HG03066 (cell line): ENCODE measurements around the gene CDKN2B.
A peak's percentile ranks its signal among the peaks of the same experiment; 100 is the strongest.

ENCODE experiments used
- ATAC-seq: cut with Tn5 transposase; IDR thresholded peaks from one replicate; pipeline ENCODE4 v1.9.1; 2021; ENCODE audit warnings: low read depth; ENCODE audit not compliant: unreplicated experiment

Gene CDKN2B

DNA sequence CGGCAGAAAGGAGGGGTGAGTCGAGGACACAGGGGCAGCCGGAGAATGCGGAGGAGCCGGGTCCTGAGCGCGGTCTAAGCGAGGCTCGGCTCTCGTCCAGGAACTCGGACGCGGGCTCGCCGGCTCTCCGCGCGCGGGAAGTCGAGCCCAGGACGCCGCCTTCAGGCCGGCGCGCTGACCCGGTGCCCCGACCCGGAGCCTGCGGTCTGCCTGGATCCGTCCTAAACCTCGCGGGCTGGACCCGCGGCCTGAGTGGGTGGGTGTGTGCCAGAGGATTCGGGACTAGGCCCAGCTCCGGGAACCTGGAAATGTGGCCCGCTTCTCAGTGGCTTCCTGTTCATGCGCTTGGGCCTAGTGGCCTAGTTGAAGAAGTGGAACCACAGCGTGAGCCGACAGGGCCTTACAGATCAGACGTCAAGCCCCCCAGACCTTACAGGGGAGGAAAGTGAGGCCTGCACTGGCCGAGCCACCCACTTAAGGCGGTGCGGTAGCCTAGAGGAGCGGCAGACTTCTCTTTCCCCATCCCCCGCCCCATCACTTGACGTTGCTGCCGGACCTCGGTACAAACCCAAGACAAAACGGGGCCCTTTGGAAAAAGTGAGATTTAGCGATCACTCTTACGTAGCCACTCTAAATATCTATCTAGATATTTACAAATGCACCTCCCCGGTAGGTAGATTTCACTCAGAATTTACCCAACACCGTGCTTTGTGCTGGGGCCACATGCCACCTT lies 13.3 kb downstream of the CDKN2B start:
- peak; percentile 29 for ATAC-seq

DNA sequence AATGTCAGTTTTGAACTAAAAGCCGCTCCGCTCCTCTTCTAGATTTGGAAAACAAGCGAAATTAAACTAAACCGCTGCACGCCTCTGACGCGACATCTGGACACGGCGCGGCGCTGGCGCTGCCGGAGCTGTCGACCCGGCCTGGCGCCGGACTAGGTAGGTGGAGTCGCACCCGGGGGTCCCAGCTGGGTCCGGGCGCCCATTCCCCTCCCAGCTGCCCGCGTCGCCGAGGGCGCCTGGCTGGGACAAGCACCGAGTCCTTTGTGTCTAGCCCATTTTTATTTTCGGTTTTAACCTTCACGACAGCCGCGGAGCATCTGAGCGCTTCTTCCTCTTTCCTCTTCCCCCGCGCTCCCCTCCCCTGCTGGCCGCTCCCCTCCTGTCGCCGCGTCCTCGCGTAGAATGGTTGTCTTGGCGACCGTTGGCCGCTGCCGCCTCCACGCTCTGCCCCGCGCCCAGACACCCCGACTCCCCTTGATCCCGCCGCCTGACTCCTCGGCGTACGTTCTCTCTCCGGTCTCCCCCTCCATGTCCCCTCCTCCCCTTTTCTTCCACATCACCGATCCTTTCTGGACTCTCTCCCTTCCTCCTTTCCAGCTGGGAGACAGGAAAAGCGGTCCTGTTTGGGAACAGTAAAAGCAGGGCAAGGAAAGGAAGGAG lies 14.0 kb downstream of the CDKN2B start:
- ATAC-seq: peak; percentile 89

DNA sequence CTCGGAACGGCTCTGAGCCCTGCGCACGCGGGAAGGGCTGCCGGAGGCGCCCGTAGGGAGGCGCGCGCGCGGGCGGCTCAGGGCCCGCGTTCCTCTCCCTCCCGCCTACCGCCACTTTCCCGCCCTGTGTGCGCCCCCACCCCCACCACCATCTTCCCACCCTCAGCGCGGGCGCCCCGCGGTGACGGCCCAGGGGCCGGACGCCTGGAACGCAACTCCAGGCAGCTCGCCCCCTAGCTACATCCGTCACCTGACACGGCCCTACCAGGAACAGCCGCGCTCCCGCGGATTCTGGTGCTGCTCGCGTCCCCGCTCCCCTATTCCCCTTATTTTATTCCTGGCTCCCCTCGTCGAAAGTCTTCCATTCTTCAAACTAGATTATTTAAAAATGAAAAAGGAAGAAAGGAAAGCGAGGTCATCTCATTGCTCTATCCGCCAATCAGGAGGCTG lies 14.5 kb downstream of the CDKN2B start, which contains the start of gene CDKN2B-AS1:
Gene CDKN2B-AS1 (plus strand): TSS at position 236 of the 450 bp plus-strand sequence.
- peak; percentile 32 for ATAC-seq

DNA sequence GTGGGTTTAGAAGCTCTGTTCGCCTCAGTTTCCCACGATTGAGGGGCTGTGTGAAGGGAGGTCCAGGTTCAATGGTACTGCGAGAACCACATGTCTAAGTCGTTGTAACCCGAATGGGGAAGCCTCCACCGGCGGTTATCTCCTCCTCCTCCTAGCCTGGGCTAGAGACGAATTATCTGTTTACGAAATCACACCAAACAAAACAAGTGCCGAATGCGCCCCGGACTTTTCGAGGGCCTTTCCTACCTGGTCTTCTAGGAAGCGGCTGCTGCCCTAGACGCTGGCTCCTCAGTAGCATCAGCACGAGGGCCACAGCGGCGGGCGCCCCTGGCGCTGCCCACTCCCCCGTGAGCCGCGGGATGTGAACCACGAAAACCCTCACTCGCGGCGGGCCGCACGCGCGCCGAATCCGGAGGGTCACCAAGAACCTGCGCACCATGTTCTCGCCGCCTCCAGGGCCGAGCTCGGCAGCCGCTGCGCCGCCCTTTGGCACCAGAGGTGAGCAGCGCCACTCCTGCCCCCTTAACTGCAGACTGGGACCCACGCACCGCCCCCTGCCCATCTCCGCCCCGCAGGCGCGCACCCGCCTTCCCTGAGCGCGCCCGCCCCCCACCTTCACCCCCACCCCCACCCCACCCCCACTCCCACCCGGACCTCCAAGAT lies 15.1 kb downstream of the CDKN2B start, which contains the start of gene CDKN2A:
Gene CDKN2A (minus strand): TSS at position 500 of the 663 bp plus-strand sequence.
- ATAC-seq: peak; percentile 20

DNA sequence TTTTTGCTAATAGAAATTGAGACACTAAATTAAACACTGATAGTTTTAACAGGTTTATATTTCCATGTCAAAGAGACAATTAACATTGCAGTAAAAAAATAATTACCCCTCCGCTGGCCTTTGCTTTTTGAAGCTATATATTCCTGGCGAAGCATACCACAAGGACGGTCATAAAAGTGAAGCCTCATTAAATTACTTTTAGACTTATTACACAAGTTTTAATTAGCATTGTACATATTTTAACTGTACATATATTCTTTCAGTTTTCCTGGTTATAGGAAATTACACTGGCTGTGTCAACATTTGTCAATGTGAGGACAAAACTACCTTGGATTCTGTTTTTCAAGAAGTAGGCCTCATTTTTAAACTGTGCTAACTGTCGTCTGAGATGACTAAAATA lies 16.1 kb downstream of the CDKN2B start:
- no peak for ATAC-seq

DNA sequence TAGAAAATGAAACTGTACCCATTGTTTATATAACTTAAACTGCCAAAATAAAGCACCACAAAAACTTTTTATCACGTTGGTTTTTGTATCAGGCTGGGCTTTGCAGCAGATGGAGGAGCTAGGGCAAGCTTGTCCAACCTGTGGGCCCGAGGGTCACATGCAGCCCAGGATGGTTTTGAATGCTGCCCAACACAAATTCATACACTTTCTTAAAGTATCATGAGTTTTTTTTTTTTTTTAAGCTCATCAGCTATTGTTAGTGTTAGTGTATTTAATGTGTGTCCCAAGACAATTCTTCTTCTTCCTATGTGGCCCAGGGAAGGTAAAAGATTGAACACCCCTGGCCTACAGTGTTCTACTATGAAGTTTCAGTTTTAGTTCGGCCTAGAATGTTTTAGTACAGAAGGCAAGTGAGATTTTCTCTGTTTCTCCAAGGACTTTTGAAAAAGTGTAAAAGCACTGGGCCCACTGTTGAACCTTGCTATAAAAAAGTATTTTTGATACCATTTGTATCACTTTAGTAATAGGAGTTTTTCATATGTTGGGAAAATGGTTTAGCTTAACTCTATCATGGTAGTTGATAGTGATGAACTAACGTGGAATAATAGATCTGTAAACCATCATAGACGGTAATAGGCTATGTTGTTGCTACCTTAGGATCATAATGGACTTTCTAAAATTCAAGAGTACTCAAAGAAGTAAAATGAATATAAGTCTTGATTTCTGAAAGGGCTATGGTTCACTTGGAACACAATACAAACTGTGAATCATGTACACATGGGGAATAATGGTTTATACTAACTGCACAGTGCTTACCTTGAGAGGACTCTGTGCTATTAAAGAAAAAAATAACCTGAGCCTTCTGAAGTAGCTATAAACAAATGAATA lies 17.8 kb downstream of the CDKN2B start:
- no peak for ATAC-seq

DNA sequence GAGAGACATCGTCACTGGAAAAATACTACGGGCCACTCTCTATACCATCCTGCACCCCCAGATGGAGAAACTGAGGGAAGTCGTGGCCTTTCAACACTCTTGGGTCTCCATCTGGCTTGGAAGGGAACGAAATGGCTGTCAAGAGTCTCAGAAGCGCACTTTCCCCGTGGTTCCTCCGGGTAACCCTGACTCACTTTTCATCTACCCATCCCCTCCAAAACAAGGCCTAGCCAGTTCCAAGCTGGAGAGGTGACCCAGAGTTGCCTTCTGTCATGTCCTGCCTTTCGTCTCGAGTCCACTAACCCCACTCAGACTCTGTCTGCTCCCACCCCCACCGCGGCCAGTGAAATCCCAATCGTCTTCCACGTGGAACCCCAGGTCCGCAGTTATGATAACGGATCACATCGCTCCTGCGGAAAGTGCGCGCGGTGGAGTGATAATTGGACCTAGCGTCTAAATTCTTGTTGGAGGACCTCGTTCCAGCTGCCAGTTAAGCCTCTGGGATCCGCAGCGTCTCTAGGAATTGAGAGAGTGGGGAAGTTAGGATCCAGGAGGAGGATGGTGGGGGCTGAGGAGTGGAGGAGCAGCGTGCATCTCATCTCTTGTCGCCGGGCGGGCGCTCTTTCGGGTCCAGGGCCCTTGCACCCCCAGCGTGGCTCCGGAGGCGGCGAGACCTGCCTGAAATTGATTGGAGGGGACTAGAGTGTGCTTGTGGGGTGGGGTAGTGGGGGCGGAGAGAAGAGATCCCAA lies 19.5 kb downstream of the CDKN2B start:
- ATAC-seq: no peak

DNA sequence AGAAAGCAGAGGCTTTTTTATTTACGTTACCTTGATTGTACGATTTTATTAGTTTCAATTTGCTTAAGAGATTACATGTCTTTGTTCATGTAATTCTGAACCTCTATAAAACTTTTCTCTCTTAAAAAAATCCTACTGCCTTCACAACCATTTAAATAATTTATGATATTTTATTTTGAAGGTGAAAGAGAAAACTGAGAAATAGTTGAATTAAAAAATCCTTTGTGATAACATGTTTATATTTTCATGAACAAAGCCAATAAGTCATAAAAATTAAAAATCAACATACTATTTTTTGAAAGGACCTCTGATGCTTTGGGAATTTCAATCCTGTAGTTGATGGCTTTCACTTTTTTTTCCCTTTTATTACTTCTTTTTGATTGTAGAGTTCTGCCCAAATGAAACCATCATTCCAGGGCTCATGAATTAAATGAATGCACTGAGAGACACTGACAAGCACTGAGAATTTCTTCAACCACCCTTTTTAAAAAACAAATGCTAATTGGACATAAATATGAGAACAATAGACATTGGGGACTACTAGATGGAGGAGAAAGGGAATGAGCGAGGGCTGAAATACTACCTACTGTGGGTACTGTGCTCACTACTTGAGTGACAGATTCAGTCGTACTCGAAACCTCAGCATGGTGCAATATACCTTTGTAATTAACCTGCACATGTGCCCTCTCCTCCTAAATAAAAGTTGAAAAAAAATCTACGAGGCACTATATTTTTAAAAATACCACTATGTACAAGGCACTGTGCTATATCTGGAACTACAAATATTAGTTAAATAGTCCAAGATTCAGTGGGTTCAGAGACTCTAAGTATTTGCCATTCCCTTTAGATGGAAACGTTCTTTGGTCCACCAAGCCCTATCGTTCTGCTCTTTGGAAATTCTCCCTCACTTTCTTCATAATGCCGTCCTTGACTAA lies 20.8 kb downstream of the CDKN2B start:
- no peak for ATAC-seq

DNA sequence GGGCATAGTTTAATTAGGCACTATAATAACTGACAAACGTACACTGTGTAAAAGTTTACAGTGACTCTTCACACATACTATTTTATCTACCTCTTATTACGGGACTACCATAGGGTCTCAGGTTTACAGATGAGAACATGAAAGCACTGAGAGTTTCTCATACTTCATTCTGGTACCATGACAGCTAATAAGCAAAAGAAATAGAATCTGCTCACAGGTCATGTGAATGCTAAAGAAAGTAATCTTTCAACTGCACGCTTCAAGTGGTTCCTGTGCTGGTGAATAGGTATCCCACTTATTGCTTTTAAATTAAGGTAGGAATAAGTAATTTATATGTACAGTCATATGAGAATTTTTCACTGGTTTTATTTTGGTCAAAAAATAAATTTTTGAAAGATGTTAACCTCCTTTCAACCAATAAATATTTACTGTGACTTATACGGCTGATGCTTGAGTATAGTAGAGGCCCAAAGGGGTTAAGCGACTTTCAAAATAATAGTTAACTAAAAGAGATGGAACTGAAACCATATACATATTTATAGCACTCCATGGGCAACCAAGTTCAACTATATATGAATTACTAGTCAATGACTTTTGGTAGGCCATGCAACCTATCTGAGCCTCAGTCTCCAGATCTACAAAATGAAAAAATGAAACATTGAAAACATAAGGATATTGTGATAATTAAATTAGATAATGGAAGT lies 23.0 kb downstream of the CDKN2B start:
- ATAC-seq: peak; percentile 71

DNA sequence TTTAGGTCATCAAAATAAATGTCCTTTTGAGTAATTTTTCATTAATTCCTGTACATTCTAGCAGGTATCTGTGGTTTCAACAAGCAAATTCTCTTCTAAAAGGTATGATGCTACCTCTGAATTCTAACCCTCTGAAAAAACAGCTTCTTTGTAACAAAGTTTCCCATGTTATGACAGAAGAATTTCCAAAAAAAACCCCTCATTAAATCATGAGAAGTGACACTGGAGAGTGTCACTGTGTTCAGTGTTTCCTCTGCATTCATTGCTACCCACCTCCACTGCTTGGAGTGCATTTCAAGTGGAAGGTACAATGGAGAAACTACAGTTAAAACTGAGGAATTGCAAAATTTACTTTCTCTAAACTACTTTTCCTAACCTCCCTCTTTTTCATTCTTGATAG lies 25.0 kb downstream of the CDKN2B start:
- no peak for ATAC-seq

DNA sequence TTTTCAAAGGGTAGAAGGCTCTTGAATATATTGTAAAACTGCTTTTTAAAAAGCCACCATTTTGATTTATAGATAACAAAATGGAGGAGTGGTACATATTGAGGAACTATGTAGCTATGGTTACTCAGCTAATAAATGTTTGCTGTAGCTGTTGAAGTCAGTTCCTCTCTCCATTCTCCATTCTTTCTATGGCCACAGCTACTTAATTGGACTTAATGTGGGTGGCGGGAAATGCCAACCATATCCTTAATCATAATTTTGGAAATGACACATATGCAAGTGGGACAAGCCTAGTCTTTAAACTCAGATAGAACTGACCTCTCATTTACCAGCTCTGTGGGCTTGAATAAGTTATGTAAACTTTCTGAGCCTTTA lies 25.6 kb downstream of the CDKN2B start:
- ATAC-seq: no peak

DNA sequence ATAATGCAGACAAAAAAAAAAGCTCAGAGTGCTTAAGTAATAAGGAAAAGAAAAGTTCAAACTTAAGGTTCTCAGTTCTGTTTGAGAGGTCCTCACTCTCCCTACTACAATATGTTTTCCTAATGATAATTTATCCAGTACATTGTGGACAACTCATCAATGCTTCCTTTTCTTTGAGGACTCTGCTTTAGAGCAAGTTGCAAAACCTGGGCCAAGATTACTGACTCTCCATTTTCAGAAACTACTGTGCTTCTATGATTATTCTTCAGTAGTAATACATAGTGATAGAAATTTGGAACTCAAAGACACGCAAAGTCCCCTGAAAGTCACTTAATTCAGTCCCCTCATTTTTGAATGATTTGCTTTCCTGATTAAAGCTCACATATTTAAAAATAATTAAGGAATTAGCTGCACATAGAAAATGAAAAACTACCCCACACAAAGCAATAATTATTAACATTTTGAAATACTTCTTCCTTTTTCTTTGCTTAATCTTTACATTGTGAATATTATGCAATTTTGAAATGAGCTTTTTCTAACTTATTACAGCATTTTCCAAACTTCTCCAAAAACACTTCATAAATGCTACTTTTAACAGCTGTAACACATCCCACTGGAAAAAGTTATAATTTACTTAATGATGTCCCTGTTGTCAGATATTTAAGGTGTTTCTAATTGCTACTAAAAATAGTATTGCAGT lies 26.1 kb downstream of the CDKN2B start:
- ATAC-seq: no peak

DNA sequence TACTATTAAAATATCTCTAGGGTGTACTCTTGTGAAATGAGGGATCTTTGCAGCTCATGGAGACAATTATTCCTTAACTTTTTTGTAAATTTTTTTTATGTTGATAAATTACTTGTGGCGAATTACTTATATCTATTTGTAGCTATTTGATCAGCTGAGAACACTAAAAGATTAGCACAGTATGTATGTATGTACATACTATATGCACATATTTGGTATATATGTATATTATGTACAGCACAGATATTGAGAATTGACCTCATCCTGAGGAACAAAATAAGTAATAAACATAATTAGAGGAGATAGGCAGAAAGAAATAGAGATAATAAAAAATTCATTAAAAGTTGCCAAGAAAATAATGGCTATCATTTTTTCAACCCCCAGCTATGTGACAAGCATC lies 26.7 kb downstream of the CDKN2B start:
- no peak for ATAC-seq

DNA sequence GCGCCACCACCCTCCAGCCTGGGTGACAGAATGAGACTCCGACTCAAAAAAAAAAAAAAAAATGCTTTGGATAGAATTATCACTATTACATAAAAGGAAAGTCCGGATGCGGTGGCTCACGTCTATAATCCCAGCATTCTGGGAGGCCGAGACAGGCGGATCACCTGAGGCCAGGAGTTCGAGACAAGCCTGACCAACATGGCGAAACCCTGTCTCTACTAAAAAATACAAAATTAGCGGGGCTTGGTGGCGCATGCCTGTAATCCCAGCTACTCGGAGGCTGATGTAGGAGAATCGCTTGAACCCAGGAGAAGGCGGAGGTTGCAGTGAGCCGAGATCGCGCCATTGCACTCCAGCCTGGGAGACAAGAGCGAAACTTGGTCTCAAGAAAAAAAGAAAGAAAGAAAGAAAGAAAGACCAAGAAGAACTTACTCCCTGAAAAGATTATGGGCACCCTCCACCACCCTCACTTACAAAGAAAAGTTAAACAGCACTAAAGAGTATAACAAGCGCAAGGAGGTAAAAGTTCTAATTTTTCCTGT lies 32.7 kb downstream of the CDKN2B start:
- ATAC-seq: no peak

DNA sequence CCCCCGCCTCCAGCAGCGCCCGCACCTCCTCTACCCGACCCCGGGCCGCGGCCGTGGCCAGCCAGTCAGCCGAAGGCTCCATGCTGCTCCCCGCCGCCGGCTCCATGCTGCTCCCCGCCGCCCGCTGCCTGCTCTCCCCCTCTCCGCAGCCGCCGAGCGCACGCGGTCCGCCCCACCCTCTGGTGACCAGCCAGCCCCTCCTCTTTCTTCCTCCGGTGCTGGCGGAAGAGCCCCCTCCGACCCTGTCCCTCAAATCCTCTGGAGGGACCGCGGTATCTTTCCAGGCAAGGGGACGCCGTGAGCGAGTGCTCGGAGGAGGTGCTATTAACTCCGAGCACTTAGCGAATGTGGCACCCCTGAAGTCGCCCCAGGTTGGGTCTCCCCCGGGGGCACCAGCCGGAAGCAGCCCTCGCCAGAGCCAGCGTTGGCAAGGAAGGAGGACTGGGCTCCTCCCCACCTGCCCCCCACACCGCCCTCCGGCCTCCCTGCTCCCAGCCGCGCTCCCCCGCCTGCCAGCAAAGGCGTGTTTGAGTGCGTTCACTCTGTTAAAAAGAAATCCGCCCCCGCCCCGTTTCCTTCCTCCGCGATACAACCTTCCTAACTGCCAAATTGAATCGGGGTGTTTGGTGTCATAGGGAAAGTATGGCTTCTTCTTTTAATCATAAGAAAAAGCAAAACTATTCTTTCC lies 34.2 kb downstream of the CDKN2B start:
- ATAC-seq: peak; percentile 54

DNA sequence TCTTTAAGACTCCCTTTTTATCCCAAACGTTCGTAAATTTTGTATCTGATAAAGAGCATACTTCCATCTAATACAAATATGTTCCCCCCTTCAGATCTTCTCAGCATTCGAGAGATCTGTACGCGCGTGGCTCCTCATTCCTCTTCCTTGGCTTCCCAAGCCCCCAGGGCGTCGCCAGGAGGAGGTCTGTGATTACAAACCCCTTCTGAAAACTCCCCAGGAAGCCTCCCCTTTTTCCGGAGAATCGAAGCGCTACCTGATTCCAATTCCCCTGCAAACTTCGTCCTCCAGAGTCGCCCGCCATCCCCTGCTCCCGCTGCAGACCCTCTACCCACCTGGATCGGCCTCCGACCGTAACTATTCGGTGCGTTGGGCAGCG lies 34.8 kb downstream of the CDKN2B start:
- no peak for ATAC-seq

DNA sequence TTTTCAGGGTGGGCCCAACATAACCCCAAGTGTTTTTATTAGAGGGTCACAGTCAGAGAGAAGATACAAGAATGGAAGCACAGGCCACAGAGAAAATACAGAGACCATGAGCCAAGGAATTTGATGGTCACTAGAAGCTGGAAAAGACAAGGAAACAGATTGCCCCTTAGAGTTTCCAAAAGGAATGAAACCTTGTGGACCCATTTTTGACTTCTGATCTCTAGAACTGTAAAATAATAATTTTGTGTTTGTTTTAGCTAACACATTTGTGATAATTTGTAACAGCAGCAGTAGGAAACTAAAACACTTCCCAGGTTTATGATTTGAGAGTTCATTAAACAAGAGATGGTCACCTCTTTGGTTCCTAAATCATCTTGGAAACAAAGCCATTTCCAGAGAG lies 36.7 kb downstream of the CDKN2B start:
- ATAC-seq: no peak
